ENCODE results near the gene CAPN5.
"Not testable (repeated sequence)": the region's sequence is repeated elsewhere in the genome, so short reads cannot be mapped to it uniquely, and the experiment has no call there.

CAPN5 gene

GRCh38 chr11:77096591-77097019 lies 29.8 kb downstream of the CAPN5 start:
- no peak for DNase-seq (ENCODE audit: low read depth, low spot score)

DNA sequence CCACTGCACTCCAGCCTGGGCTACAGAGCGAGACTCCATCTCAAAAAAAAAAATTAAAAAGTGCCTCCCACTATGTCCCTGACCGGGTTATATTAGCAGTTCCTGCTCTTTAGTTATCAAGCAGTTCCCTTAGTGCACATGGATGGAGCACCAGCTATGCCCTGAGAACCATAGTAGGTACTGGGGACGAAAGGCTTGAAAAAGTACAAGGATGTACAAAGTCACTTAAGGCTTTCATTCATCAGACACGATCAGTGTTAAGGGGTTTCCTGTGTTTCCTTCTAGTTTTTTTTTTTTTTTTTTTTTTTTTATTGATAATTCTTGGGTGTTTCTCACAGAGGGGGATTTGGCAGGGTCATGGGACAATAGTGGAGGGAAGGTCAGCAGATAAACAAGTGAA lies 30.4 kb downstream of the CAPN5 start:
- not testable (repeated sequence) for DNase-seq (ENCODE audit: low read depth, low spot score)

- no peak for DNase-seq (ENCODE audit: low read depth, low spot score)
Measured at GRCh38 chr11:77100166-77101042, 33.6 kb downstream of the CAPN5 start.

- no peak for DNase-seq (ENCODE audit: low read depth, low spot score)
Measured at GRCh38 chr11:77101043-77101537, 34.3 kb downstream of the CAPN5 start.

- DNase-seq (ENCODE audit: low read depth, low spot score), result no peak
Measured at GRCh38 chr11:77102246-77103210, 35.8 kb downstream of the CAPN5 start, which contains the start of gene OMP. OMP (plus strand) TSS chr11:77102840; CDS start chr11:77102840, 0 bp downstream.

- no peak for DNase-seq (ENCODE audit: low read depth, low spot score)
Measured at GRCh38 chr11:77103319-77103718, 36.5 kb downstream of the CAPN5 start.

DNA sequence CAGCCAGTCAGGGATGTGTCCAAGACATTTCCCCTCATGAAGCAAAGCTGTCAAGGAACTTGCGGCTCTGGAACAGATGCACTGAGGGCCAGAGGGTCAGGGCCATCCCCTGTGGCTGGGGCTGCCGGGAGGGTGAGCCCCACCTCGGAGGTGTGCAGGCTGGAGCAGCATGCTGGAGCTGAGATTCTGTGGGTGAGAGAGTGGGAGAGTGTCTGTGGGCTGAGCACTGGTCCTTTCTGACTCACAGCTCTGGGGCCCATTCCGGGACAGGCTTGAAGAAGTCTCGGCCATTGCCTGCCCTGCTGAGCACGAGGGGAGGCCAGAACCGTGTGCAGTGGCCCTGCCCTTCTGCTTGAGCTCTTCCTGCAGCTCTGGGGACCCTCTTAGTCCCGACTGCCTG lies 38.0 kb downstream of the CAPN5 start:
- DNase-seq (ENCODE audit: low read depth, low spot score), result no peak

- no peak for DNase-seq (ENCODE audit: low read depth, low spot score)
Measured at GRCh38 chr11:77106321-77106720, 39.5 kb downstream of the CAPN5 start.

GRCh38 chr11:77106759-77107158 lies 40.0 kb downstream of the CAPN5 start:
- DNase-seq (ENCODE audit: low read depth, low spot score), result no peak

DNA sequence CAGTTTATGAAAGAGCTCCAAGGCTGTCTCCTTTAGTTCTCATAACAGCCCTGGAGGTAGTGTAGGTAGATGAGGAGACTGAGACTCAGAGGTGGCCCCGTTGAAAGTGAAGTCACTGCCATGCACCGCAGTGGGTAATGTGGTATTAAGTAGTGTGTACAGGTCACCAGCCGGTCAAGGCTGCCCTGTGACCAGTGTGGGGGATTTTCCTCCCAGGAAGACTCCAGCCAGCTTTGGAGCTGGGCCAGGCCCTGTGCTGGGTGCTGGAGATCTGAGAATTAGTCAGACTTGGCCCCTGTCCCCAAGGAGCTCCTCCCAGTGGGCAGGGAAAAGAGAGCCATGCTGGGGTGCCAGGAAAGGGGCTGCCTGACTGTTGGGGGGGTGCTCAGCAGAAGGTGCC lies 41.2 kb downstream of the CAPN5 start:
- DNase-seq (ENCODE audit: low read depth, low spot score), result no peak

GRCh38 chr11:77108436-77108835 lies 41.7 kb downstream of the CAPN5 start:
- no peak for DNase-seq (ENCODE audit: low read depth, low spot score)

DNA sequence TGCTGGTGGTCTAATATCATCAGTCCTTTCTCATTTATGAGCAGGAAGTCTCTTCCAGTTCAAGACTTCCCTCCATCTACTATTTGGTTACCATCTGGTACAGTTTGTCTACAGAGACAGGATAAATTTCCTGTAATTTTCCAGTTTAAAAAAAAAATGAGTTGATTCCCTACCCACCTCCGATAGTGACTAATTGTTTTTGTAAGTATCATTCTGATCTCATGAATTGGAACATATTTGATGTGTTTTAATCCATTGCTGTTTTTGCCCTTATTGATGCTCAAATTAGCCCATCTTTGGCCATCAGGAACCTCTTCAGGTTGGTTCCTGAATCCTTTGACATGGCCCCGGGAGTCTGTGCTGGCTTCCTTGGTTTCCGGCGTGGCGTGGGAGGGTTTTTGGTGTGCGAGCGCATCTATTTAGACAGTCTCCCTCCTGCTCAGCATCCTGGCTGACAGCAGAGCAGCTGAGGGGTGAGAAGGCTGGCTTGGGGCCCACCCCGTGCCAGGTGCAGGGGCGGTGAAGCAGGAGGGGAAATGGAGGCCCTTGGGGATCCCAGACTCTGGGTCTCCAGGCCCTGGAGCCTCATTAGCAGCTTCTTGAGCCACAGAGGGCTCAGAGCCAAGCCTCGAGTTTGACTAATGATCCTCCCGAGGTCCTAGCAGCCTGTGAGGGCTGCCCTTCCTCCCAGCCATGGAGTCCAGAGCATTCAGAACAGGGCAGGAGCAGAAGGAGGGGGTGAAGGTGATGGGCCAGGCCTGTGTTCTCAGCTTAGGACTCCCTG lies 42.7 kb downstream of the CAPN5 start:
- DNase-seq (ENCODE audit: low read depth, low spot score), result no peak

DNA sequence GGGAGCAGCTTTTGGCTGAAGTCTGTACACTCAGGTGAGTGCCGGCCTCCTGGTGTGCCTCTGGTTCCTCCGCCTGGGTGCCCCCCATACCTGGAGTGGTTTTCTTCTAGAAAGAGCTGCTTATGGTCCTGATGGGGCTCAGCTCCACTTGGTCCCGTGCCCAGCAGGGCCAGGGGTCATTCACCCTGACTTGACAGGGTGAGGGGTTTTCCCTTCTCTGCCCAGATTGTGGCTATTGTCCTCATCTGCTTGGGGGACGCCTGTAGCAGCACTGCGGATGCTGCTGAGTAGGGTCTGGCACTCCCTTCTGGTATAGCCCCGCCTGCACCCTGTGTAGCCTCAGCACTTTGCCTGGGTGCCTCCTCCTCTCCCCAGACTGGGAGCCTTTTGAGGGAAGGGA lies 44.1 kb downstream of the CAPN5 start:
- DNase-seq (ENCODE audit: low read depth, low spot score), result no peak

DNA sequence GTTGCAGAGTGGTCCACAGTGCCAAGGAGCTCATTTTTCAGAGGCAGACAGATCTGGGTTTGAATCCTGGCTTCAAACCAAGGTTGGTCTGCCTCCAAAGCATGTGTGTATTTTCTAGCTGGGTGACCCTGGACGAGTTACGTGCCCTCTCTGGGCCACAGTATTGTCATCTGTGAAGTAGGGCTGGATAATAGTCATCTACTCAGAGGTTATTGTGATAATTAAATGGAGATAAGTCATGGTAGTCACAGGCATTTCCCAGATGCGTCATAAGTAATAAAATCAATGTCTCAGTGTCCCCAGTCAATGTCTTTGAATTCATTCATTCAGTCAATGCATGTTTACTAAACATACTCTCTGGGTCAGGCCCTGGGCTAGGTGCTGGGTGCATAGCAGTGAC lies 44.5 kb downstream of the CAPN5 start:
- no peak for DNase-seq (ENCODE audit: low read depth, low spot score)

DNA sequence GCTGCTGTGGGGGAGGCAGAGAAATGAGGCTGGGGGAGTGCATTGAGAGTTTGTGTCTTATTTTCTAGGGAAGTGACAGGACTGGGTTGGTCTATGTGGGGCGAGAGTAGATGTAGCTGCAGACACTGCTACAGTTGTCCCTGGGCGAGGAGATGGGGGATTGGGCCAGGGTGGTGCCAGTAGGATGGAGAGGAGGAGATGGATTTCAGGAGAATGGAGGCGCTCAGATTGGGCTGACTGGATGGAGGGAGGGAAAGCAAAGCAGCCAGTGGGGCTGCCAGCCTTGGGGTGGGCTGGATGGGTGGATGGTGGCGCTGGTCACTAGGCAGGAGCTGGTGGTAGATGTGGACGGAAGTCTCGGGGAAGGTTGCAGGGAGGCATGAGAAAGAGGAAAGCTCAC lies 45.2 kb downstream of the CAPN5 start:
- no peak for DNase-seq (ENCODE audit: low read depth, low spot score)

DNA sequence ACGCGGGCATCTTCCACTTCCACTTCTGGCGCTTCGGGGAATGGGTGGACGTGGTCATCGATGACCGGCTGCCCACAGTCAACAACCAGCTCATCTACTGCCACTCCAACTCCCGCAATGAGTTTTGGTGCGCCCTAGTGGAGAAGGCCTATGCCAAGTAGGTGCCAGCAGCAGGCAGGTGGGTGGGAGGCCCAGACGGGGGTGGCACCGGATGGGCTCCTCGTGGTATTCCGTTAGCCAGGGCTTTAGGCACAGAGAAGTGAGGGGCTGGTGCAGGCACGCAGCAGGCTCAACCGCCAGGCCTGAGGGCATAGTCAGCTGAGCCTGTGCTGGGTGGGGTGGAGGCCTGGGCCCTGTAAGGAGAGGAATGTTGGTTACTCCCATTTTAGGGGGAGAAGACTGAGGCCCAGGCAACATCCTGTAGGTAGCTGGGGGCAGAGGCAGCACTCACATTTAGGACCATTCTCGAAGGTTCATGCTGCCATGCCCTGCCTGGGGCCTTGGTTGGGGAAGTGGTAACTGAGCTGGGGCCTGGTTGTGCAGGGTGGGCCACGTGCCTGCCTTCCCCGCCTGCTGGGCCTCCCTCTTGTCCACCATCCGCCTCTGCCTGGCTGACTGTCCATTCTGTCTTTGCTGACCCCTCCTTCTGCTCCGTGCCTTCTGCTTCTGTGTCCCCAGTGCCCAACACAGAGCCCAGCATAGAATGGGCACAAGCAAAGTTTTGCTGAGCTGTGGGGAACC lies 46.0 kb downstream of the CAPN5 start:
- DNase-seq (ENCODE audit: low read depth, low spot score), result no peak

GRCh38 chr11:77113382-77114088 lies 46.8 kb downstream of the CAPN5 start:
- no peak for DNase-seq (ENCODE audit: low read depth, low spot score)

GRCh38 chr11:77114089-77114463 lies 47.3 kb downstream of the CAPN5 start:
- no peak for DNase-seq (ENCODE audit: low read depth, low spot score)

GRCh38 chr11:77115181-77115611 lies 48.4 kb downstream of the CAPN5 start:
- no peak for DNase-seq (ENCODE audit: low read depth, low spot score)

DNA sequence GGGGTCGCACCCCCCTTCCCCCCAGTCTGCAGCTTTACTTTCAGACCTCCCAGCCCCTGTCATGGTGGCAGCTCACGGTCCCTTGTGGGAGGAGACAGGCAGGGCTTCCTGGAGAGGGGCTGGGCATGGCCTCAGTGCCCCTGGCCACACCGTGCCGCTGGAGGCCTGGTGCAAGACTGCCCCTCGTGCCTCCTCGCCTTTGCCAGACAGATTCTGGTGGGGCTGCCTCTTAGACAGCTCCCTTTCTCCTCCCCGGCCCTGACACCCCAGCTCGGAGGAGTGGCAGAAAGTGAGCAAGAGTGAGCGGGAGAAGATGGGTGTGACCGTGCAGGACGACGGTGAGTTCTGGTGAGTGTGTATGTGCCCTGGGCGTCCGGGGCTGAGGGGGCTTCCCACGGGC lies 49.2 kb downstream of the CAPN5 start:
- DNase-seq (ENCODE audit: low read depth, low spot score), result no peak

Data from iPS DF 19.7 (cell line).